ENCODE measurements around the gene PHF2.
A peak's percentile ranks its signal among the peaks of the same experiment; 100 is the strongest.

The PHF2 gene

GRCh38 chr9:93674580-93675335 lies 98.4 kb downstream of the PHF2 start:
- Mint-ChIP-seq H3K27ac (no peak overlapping the region), H3K4me1 (peaks cover 9% of the 10 kb centered on the region), H3K9me3 (peaks cover 6% of the 10 kb centered on the region), H3K36me3 (peaks cover 36% of the 10 kb centered on the region), H3K4me3 (no peak overlapping the region), H3K27me3 (no peaks in the 10 kb centered on the region)
- DNase-seq (ENCODE audit: low spot score in 2 of 2) (no peak), ATAC-seq (ENCODE audit: low read depth) (no peak)

DNA sequence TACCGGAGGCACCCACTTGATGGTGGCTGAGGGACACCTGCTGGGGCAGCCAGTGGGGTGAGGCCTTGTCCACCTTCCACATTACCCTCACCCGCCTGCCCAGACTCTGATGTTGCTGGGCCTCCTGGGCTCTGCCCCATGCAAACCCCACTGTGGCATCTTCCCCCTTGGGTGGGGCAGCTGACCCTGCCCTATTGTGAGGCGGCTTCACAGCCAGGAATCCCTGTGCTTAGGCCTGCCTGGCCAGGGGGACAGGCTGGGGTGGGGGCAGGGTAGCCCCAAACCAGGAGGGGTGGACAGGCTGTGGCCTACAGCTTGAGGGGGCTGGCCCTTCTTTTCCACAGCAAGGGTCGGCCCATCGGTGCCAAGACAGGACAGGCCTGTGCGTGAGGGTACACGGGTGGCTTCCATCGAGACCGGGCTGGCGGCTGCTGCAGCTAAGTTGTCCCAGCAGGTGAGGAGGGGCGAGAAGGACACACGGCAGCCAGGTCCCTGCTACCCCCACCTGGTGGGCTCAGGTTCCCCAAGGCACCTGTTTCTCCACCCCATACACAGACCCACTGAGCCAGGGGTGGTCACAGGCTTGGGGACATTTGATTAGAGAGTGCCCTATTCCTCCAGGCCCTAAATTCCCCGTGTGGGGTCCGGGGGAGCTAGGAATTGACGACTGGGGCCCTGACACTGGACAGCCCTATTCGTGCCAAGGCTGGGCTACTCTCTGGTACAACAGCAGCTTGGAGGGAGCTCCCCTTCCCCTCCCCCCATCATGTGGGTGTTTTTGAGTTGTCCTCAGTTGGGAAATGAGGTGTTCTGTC lies 99.2 kb downstream of the PHF2 start:
- peaks cover 34% of the 10 kb centered on the region for H3K36me3 Mint-ChIP-seq
- H3K4me3 Mint-ChIP-seq: no peak overlapping the region
- DNase-seq (ENCODE audit: low spot score in 2 of 2): no peak
- H3K27me3 Mint-ChIP-seq: no peaks in the 10 kb centered on the region
- H3K9me3 Mint-ChIP-seq: peaks cover 6% of the 10 kb centered on the region
- H3K4me1 Mint-ChIP-seq: peaks cover 9% of the 10 kb centered on the region
- ATAC-seq (ENCODE audit: low read depth): no peak
- H3K27ac Mint-ChIP-seq: no peak overlapping the region

- ATAC-seq (ENCODE audit: low read depth) (no peak), DNase-seq (ENCODE audit: low spot score in 2 of 2) (no peak)
- Mint-ChIP-seq H3K27ac (no peak overlapping the region), H3K4me3 (no peak overlapping the region), H3K36me3 (peaks cover 28% of the 10 kb centered on the region), H3K4me1 (peaks cover 4% of the 10 kb centered on the region), H3K9me3 (no peaks in the 10 kb centered on the region), H3K27me3 (no peaks in the 10 kb centered on the region)
Observed at GRCh38 chr9:93676310-93677047, 100.1 kb downstream of the PHF2 start.

DNA sequence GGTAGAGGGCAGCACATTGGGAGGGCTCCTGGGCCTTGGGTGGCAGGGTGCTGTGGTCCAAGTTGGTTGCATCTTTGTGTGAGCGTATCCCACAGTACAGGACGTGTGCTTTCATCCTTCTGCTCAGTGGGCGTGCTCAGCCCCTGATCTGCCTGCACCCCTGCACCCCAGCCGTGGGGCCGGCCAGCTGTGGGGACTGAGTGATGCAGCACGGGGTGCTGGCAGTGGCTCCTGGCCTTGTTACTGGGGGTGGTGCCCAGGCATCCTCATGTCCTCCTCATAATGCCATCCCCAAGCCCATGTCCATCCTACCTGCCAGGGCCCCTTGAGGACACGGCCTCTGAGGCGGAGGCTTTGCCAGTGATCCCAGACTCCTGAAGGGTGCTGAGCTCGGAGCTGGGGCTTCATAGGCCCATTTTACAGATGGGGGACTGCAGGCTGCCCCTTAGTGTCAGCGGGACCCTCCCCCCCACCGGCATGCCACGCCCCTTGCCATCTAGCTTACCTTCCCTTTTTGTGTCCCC lies 100.7 kb downstream of the PHF2 start:
- Mint-ChIP-seq H3K27ac (no peak overlapping the region), H3K36me3 (peaks cover 28% of the 10 kb centered on the region), H3K4me1 (peaks cover 6% of the 10 kb centered on the region), H3K4me3 (no peak overlapping the region), H3K9me3 (no peaks in the 10 kb centered on the region), H3K27me3 (no peaks in the 10 kb centered on the region)
- ATAC-seq (ENCODE audit: low read depth) (no peak), DNase-seq (ENCODE audit: low spot score in 2 of 2) (no peak)

DNA sequence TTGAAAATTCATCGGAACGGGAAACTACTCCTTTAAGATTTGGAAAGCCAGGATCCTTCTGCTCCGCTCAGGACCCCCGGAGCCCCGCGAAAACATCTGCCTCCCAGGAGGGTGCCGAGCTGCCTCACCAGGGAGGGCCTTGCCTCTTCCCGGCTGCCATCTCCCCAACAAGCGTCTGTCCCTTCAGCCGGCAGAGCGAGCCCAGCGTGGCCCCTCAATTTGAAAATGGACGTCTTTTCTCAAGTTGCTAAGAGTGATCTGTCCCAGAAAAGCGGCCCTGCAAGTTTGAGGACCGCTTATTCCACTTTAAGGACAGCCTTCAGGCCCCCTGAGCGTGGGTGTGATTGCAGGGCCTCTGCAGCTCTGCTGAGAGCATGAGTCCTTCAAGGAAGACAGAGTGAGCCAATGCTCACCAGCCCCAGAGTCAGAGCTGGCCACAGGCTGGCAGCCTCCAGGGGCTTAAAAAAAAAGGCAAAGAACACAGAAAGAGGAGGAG lies 101.3 kb downstream of the PHF2 start:
- DNase-seq (ENCODE audit: low spot score in 2 of 2) (no peak), ATAC-seq (ENCODE audit: low read depth) (no peak)
- Mint-ChIP-seq H3K27ac (no peak overlapping the region), H3K36me3 (peaks cover 22% of the 10 kb centered on the region), H3K9me3 (no peaks in the 10 kb centered on the region), H3K4me1 (peaks cover 3% of the 10 kb centered on the region), H3K4me3 (no peak overlapping the region), H3K27me3 (no peaks in the 10 kb centered on the region)

DNA sequence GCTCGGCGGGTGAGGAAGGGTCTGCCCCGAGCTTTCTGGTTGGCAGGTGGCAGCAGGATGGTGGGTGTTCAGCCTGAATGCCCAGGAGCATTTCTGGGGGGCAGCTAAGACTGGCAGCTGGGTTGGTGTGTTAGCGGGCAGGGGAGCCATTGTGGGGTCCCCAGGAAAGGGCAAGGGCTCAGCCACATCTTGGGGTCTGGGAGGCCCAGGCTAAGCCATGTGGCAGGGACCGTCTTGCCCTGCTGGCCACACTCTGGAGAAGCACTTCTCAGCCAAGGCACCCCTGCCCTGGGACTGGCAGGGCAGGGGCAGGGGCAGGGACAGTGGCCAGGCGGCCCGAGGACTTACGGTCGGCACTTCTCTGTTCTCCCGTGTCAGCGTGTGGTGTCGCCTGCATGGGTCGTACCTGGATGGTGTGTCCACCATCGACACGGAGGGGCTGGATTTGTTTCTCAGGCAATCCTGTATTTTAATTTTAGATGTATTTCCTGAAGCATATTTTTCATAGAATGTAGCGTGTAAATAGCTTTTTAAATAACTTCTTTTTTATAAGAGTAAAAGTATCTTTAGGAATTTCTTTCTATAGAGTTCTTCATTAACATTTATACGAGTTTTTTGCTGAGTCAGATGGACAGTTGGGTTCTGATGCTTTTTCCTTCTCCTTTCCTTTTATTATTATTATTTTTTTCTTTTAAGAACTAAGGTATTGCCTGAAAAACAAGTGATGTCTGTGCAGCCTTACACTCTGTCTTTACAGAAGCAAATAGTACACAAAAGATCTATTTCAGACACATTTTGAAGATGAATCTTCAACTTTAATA lies 102.0 kb downstream of the PHF2 start:
- no peak for DNase-seq (ENCODE audit: low spot score in 2 of 2)
- no peaks in the 10 kb centered on the region for H3K9me3 Mint-ChIP-seq
- H3K4me1 Mint-ChIP-seq: peaks cover 2% of the 10 kb centered on the region
- no peaks in the 10 kb centered on the region for H3K27me3 Mint-ChIP-seq
- no peak for ATAC-seq (ENCODE audit: low read depth)
- no peak overlapping the region for H3K4me3 Mint-ChIP-seq
- H3K36me3 Mint-ChIP-seq: peaks cover 16% of the 10 kb centered on the region
- H3K27ac Mint-ChIP-seq: no peak overlapping the region

DNA sequence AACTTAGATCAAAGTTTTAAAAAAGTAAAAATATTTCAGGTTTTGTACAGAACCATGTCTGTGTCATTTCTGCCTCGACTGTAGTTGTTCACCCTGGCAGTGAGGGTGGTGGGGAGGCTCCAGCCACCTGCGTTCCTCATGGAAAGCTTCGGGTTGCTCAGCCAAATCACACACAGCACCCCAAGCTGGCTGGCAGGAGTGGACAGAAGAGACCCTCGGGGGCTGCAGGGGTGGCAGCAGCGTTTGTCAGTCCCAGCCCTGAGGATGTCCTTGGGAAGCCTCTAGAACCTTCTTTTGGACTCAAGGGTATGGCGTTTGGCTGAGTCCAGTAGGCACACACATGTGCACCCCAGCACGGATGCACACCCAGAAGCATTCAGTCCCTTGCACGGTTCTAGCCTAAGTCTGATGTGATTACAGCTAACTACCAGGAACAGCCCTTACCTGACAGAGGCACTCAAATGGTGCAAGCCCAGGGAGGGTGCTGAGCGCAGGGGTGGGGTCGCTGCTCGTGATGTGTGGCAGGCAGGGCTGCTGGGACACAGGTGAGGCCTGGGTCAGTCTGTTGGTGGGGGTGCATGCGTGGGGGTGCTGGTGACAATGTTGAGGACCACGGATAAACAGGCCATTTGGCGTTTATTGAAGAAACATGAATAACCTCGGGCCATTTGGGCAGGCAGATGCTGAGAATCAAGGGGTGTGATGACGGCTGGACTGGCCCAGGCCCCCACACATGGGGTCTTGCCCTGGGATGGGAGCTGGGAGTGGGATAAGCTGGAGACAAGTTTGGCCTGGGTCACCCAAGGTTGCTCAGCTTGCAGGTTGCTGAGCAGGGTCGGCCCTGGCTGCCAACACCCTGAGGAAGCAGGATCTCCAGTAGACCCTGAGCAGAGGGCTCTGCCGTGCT lies 103.4 kb downstream of the PHF2 start:
- ATAC-seq (ENCODE audit: low read depth) (no peak), DNase-seq (ENCODE audit: low spot score in 2 of 2) (peak in 1 of 2 donors; percentile 9)
- no peak overlapping the region for H3K27ac Mint-ChIP-seq
- peaks cover 13% of the 10 kb centered on the region for H3K36me3 Mint-ChIP-seq
- peaks cover 2% of the 10 kb centered on the region for H3K4me1 Mint-ChIP-seq
- no peak overlapping the region for H3K4me3 Mint-ChIP-seq
- H3K27me3 Mint-ChIP-seq: no peaks in the 10 kb centered on the region
- H3K9me3 Mint-ChIP-seq: no peaks in the 10 kb centered on the region

GRCh38 chr9:93680443-93681268 lies 104.3 kb downstream of the PHF2 start:
- Mint-ChIP-seq H3K36me3 (peaks cover 13% of the 10 kb centered on the region), H3K27ac (no peak overlapping the region), H3K4me1 (peaks cover 5% of the 10 kb centered on the region), H3K9me3 (no peaks in the 10 kb centered on the region), H3K27me3 (no peaks in the 10 kb centered on the region), H3K4me3 (no peak overlapping the region)
- DNase-seq (ENCODE audit: low spot score in 2 of 2): peak in 1 of 2 donors; percentile 8
- ATAC-seq (ENCODE audit: low read depth): no peak

DNA sequence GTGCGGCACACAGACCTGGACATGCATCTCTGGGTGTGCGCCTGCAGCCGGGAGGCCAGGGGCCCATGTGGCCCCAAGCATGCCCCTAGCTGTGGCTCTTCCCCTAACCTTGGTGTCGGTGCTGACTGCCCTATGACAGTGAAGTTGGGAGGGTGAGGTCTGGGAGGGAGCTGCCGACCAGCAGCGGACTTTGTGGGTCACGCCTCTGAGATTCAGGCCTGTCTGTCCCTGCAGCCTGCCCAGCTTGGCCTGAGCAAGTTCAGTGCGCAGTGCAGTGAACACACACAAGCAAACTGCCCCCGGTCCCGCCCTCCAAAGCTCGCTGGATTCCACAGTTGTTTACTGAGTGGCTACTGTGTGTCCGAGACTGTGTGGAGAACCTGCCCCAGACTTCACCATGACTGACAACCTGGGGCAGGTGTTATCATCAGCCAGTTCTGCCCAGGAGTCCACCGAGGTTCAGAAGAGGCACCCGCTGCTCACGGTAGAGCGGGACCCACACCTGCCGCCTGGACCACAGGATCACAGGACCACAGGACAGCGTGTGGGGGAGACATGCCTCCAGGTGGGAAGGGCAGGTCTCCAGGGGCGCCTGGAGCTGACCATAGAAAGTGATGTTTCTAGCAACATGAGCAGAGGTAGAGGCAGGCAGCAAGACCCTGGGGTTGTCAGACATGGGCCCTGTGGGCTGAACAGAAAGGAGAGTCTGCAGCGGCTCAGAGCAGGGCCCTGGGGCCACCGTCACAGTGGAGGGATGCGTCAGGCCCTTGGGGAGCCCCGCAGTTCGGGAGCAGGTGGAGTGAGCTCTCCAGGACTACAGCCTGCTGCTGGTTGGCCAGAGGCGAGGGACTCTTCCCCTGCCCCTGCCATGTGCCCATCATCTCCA lies 105.1 kb downstream of the PHF2 start:
- no peak for ATAC-seq (ENCODE audit: low read depth)
- H3K9me3 Mint-ChIP-seq: no peaks in the 10 kb centered on the region

GRCh38 chr9:93682155-93682968 lies 106.0 kb downstream of the PHF2 start:
- Mint-ChIP-seq H3K27me3 (peaks cover 5% of the 10 kb centered on the region), H3K4me3 (no peak overlapping the region), H3K4me1 (peaks cover 5% of the 10 kb centered on the region), H3K27ac (no peak overlapping the region), H3K36me3 (peaks cover 7% of the 10 kb centered on the region), H3K9me3 (peaks cover 2% of the 10 kb centered on the region)
- DNase-seq (ENCODE audit: low spot score in 2 of 2) (peak; percentile 49 to 65), ATAC-seq (ENCODE audit: low read depth) (peak; percentile 50)

More for the DNA sequence above, 105.1 kb downstream of the PHF2 start:
- Mint-ChIP-seq H3K36me3 (peaks cover 12% of the 10 kb centered on the region), H3K27ac (no peak overlapping the region), H3K27me3 (peaks cover 3% of the 10 kb centered on the region), H3K4me1 (peaks cover 5% of the 10 kb centered on the region), H3K4me3 (no peak overlapping the region)
- no peak for DNase-seq (ENCODE audit: low spot score in 2 of 2)
